ENCODE measurements around the gene RBM19.
A peak's percentile ranks its signal among the peaks of the same experiment; 100 is the strongest.
"Not testable (repeated sequence)": the region's sequence is repeated elsewhere in the genome, so short reads cannot be mapped to it uniquely, and the experiment has no call there.

Gene RBM19

DNA sequence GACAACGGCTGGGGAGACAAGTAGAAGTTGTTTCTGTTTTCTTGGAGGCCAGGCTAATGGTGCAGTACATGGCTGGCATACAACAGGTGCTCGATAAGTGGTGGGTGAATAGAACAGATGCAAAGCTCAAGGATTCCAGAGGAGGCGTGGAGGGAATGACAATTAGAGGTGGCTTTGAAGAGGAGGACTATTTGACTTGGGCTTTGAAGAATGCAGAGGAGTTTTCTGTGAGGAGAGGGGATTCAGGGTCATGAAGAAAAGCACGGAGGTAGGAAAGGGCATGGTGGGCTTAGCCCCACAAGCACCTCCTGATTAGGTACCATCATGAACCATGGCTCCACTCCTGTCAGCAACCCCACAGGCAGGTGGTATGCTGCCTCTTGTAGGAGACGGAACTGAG lies 142.3 kb downstream of the RBM19 start:
- no peak for DNase-seq

DNA sequence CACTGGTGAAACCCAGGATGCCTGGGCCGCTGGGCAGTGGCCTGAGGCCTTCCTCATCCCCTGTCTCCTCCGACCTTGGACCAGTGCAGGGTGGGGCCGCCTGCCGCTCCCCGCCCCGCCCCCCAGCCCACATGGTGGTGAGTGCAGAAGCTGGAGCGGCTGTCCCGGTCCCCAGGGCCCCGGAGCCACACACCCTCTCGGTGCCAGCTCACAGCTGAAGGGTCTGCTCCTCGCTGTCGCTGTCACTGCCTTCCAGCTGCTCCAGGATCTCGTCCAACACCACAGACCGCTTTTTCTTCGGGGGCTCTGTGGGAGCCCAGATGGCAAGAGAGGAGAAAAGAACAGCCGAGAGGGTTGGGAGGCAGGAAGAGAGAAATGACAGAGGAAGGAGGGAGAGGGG lies 143.1 kb downstream of the RBM19 start:
- no peak for DNase-seq

DNA sequence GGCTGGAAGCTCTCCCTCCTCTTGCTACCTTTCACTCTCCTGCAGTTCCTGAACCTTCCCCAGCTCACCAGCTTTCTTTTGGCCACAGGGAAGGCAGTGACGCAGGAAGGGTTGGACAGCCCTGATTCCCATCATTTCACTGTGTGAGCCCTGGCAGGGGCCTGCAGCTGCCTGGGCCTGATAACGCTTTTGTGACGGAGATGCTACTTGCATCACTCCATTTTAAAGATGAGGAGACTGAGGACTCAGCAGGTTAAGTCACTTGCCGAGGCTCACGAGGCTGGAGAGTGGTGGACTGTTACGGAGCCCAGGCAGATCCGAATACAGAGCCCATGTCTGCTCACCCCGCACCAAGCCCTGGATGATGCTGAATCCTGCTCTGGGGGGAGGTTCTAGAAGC lies 145.3 kb downstream of the RBM19 start:
- DNase-seq, result no peak

- DNase-seq, result no peak
Measured at GRCh38 chr12:113820309-113820708, 145.8 kb downstream of the RBM19 start.

DNA sequence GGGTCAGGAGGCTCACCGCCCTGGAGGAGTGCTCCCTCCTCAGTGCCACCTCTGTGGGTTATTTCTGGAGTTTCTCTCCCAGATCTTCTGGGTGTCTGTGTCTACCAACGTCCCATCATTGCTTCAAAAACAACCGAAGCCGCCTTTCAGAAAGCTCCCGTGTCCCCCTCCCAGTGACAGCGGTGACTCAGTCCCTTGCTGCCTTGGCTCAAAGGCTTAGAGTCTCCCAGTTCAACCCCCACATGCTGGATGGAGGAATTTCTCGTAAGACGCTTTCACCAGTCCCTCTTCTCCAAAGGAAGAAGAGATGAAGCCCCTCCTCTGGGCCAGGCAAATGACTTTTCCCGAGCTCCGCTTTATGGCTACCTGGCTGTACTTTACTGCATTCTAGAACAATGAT lies 146.6 kb downstream of the RBM19 start:
- no peak for DNase-seq

DNA sequence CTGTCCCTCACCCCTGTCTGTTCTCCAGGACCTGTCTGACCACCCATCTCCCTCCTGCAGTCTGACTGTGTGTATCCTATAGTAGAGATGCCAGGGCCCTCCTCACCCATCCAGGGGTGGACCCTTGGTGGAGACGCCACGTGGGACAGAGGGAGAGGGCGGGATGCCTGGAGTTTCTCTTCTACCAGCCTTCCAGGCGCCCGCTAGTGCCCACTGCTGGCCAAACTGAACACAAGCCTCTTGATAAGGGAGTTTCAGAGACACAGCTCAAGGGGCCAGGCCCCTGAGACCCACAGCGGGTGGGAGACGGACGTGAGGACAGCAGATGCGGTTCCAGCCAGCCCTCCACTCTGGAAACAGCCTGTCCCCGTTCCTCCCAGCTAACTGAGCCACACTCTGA lies 147.3 kb downstream of the RBM19 start:
- no peak for DNase-seq

GRCh38 chr12:113818283-113818682 lies 147.8 kb downstream of the RBM19 start:
- no peak for DNase-seq

DNA sequence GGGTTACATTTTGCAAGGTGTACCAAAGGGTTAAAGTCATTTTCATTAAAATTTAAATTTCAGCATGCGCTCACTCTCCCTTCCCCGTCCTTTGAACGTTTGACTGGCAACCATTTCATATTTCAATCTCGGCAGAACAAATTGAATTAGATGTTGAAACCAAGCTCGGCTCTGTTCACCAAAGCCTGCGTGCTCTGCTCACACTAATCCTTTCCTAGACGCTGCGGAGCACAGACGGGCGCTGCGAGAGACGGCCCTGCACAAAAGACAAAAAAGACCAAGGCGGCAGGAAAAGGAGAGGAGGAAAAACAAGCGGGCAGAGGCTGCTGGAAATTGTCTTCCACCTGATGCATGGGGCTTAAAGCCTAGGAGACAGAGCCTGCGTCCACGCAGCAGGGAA lies 149.3 kb downstream of the RBM19 start:
- no peak for DNase-seq

DNA sequence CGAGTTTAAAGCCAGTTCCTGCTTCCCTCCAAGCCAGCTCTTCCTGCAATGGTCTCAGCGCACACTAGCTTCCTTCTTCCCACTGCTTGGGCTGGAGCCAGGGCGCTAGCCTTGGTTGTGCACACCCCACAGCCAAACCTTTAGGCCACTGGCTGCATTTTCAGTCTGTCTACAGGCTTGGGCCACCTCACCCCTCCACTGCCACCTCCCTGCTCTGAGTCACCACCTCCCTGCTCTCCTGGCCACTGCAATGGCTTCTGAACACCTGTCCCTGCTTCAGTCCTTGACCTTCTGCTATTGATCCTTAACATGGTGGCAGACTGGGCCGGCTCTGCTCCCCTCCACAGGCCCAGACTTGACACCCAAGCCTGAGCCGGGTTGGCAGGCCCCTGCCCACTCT lies 151.1 kb downstream of the RBM19 start:
- peak in 1 of 4 experiments; percentile 5 for DNase-seq

GRCh38 chr12:113813229-113813541 lies 152.9 kb downstream of the RBM19 start:
- no peak for DNase-seq

- DNase-seq, result no peak
Measured at GRCh38 chr12:113812411-113813228, 153.5 kb downstream of the RBM19 start.

GRCh38 chr12:113809462-113810220 lies 156.5 kb downstream of the RBM19 start:
- DNase-seq, result not testable (repeated sequence)

DNA sequence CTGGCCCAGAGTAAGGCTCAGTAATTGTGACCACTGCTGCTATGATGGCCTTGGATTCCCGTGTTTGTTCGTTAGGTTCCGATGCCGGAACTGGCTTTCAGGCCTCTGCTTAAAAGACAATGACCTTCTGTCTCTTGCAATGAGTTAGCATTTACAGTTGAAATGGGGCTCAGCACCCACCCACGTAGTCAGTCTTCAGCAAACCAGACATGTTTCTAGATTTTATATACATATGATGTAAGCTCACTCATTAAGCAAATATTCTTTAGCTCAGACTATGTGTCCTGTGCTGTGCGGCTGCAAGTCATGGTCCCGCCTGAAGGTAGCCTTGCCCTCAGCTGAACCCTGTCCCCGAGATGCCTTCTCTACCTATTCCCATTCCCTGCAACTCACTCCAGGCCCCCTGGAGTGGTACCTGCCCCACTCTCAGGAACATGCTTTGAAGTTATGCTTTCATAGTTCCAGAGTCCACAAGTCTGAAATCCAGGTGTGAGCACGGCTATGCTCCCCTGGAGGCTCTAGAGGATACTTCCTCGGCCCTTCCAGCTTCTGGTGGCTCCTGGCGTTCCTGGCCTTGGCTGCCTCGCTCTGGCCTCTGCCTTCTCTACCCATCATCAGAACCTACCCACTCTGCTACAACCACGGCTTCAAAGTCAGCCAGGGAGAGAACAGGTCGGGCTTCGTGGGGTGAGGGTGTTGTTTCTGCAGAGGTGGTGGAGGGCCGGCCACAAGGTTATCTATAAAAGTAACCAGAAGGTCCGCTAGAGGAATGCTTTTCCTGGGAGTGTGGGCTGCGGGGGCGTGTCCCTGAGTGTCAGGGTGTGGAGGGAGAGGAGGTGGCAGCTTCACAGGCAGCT lies 157.8 kb downstream of the RBM19 start:
- no peak for DNase-seq

DNA sequence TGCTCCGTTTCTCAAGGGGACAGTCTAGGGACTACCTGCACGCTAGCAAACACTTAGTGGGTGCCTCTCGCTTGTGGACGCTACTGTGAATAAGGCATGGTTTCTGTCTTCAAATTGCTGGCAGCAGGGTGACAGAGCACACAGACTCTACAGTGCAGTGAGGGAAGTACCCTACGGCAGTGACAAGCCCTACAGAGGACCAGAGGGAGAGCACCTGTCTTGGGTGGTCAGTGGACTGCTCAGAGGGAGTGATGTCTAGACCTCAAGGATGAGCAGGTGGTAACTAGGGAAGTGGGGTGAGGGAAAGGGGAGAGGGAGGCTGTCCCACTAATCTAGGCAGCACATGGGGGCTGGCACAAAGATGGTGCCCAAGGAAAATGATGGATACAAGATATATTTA lies 160.5 kb downstream of the RBM19 start:
- no peak for DNase-seq

DNA sequence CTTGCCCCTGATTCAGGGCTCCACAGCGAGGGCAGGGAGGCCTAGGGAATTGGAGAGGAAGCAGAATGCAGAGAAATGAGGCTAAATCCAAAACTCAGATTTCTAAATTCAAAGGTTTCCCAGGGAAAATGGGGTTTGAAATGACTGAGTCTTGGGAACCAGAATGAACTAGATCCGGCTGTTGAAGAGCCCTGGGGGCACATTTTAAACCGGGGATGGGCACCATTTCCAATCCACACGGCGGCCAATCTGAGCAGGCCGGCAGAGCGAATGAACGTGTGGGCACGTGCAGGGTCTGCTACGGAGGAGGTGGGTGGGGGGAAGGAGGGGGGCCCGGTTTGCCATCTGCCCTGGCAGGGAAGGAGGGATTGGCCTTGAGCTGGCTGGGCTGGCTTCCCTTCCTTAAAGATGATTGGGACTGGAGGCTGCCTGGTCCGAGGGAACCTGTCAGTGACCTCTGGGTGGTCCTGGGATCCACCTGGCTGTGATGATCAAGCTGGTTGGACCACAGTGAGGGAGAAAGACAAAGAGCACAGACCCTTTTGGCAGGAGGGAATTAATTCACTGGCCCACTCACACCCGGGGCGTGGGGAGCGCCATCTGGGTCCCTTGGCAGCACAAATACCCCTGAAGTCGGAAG lies 161.0 kb downstream of the RBM19 start:
- DNase-seq, result no peak

DNA sequence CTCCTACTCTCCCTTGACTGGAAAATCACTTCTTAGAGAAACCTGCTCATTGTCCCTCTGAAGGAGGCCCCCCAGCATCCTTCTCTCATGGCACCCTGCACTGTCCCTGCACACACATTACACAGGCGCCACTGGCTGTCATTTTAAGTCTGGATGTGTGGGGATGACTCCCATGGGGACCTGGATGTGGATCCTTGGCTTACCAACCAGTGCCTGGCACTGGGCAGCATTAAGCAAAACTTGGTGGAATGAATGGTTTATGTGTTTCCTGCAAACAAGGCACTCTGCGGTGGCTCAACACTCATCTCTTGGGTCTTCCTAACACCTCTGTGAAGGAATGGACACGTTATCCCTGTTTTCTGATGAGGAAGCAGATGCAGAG lies 162.4 kb downstream of the RBM19 start:
- no peak for DNase-seq

DNA sequence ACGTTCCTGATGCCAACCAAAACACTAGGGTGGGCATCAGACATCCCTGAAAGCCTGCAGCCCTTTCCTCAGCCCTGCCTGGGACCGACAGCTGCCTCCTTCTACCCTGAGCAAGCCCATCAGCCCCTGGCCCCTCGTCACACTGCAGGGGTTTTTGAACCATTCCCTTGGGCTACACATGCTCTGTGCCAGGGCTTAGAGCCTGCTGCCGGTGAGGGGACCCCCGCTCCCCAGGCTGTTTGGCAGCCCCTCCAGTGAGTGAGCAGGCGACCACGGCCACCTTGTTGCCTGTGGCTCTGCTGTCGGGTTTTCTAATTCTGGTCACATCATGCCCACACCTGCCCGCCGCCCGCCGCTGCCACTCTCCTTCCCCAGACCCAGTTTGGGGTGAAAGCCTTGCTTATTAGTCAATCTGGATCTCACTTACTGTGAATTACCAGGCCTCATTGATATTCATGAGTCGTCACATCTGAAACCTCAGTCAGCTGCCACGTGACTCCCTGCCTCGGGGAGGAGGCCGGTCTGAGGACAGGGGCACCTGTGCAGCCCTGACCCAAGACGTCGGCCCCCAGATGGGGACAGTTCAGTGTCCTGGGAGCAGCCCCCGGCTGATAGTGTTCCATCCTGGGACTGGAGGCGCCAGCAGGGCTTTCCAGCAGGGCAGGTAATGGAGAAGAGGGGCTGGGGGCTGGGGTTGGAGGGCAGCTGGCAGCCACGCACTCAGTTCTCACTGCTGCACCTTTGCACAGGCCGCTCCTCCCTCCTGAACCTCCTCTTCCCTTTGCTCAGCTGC lies 163.0 kb downstream of the RBM19 start:
- no peak for DNase-seq

DNA sequence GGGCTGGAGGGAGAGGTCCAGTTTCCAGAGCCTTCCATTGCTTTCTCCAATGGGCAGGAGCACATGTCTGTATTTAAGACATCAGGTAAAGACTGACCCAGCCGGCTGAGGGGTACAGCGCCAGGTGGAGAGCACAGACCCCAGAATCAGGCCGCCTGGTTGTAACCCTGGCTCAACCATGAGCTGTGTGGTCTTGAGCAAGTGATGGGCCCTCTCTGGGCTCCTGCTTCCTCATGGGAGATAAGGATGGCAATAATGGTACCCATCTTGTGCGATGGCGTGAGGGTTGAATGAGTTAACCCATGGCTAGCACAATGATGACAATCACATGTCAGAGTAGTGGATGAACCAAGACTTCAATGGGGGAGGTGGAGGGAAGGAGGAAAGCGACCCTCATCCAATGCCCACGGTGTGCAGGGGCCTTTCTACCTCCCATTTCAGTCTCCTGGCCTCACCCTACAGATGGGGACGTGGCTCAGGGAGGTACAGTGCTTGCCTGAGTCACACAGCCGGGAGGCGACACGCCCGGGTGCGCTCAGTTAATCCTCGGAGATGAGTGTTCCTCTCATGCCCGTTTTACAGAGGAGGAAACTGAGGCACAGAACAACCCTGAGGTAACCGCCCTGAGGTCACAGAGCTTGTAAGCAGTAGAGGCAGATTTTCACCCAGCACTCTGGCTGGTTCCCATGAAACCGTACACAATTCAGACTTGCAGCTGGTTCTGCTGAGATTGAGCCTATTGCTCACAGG lies 163.9 kb downstream of the RBM19 start:
- DNase-seq, result no peak

DNA sequence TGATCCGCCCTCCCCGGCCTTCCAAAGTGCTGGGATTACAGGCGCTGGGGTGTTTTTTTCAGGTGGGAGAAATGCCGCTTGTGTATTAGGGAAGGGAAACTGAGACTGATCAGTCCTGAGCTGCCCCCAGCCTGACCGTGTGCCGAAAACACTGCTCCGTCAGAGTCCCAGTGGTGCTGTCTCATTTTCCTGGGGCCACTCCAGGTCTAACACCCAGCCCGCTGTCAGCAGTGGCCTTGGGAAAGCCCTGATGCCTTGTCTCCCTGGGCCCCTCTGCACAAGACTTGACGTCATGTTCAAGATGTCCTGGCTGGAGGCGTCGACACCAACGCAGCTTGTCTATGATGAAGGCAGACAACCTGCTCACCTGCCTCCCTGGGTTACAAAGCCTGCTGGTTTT lies 165.9 kb downstream of the RBM19 start:
- no peak for DNase-seq

DNA sequence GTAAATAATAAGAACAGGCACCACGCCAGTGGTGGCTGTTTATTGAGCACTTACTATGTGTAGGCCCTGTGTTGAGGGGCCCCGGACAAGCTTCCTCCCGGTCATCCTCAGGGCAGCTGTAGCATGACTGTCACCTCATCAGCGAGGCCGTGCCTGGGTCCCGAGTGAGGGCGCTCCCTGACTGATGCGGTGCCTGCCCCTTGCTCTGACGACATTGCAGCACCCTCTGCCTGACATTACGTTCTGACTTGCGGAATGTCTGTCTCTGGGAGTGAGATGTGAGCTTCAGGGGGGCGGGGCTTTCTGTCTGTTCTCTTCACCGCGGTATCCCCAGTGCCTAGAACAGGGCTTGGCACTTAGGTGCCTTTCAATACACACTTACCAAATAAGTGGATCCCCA lies 167.6 kb downstream of the RBM19 start:
- DNase-seq, result no peak

DNA sequence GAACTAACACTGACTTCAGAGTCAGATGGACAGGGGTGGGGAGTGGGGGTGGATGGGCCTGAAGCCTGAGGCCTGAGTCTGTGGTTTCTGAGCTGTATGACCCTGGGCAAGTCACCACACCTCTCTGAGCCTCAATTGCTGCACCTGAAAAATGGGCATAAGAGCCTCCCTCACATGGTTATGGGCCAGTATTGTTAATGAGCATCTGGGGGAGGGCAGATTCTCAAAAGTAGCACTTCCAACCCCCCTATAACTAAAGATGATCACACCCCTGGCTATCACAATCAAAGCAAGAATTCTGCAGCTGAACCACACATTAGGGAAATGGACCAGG lies 168.6 kb downstream of the RBM19 start:
- no peak for DNase-seq
